HG03196 (cell line): ENCODE data around the gene CLDN9.

Experiments used
- ATAC-seq: cut with Tn5 transposase; IDR thresholded peaks from one replicate; pipeline ENCODE4 v1.9.1; 2021; ENCODE audit not compliant: unreplicated experiment

CLDN9 gene

DNA sequence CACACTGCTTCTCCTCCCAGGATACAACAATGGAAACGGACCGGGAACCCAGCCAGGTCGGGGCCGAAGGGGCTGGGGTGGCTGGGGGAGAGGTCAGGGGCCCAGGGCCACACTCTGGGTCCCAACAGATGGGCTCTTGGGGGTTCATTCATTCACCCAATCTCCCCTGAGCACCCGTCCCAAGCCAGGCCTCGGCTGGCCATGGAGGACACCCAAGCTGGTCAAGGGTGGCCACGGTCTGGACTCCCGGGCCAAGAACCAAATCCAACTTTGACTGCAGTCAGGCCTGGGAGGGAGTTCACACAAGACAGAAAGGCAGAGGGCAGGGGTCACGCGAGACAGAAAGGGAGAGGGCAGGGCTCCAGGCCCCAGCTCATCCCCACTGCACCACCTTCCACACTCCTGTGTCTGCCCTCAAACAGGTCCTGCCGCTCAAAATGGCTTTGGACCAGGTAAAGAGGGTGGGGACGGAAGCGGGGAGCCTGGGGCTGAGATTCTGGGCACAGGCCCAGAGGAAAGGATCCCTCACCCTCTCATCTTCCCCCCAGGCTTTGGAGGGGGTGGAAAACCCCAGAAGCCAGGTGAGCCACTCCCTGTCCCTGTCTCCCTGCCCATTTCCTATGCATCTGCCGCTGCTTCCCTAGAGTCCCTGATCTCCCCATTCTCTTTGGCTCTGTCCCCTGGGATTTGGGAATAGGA, 20.2 kb upstream of the CLDN9 start:
- ATAC-seq: no peak

DNA sequence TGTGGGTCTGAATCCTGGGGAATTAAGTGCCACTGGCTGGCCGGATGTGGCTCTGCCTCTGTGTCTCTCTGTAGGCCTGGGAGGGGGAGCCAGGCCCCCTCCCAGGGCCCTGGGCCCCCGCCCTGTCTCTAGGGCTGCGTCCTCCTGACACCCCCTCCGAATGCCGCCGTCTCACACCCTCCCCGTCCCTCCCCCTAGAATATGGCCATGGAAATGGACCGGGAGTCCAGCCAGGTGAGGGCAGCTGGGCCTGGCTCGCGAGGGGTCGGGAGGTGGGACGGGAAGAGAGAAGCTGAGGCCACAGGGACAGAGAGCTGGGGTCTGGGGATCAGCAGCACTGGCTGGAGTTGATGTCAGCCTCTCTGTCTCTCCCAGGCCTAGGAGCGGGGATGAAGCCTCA, 16.4 kb upstream of the CLDN9 start:
- no peak for ATAC-seq

- no peak for ATAC-seq
Observed at GRCh38 chr16:2999929-3000328, 12.8 kb upstream of the CLDN9 start.

DNA sequence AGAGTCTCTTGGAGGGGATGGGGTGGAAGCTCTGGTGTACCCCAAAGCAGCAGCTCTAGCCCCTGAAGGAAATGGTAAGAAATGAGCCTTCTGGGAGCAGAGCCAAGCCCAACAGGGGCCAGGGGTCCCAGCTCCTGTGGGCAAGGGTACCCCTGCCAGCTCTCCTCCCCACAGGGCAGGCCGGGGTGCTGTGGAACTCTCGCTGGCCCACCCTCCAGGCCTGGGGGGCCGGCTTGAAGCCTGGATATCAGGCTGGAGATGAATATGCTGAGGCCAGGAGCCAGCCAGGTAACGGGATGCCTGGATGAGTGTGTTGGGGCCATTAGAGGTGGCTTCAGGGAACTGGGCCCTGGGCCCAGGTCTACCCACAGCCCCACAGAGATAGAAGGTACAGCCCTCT, 12.2 kb upstream of the CLDN9 start:
- no peak for ATAC-seq

GRCh38 chr16:3001316-3001715, 11.4 kb upstream of the CLDN9 start:
- no peak for ATAC-seq

- peak; percentile 87 for ATAC-seq
Observed at GRCh38 chr16:3003582-3004270, 9.0 kb upstream of the CLDN9 start.

- peak; percentile 9 for ATAC-seq
Observed at GRCh38 chr16:3004319-3004718, 8.4 kb upstream of the CLDN9 start.

GRCh38 chr16:3004781-3005284, 7.9 kb upstream of the CLDN9 start:
- no peak for ATAC-seq

DNA sequence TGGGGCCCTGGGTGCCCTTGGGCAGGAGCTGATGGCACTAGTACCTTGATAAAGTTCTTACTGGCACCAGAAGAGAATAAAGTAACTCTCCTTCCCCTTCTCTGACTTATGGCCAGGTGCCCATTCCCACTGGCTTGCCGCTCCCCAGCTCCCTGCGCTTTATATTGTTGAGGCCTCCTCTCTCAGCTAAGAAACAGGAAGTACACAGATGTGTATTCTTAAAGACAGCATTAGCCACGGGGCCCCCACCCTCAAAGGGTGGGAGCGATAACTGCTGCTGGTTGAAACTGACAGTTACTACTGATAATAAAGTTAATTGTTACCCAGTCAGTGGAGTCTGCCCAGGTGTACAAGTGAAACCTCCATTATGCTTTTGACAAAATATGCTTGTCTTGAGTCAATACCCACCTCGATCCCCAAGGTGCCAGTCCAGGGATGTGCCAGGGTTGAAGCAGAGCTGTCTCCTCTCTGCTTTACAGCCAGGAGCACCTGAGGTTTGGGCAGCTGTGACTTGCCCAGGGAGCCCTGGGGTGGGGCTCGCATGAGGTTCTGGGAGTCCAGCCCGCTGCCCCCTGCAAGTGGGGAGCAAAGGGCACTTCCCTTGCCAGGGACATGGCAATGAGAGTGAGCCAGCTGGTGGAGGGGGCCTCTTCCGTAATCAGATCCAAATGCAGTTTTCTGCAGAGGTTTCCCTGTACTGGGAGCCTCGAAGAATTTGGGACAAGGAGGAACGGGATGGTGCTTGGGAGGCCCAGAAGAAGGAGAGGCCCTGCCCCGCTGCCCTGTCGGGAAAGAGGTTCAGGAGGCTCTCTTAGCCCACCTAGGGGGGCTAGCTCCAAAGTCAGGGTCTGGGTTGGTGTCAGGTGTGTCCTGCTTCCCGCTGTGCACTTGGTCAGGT, 5.4 kb upstream of the CLDN9 start:
- no peak for ATAC-seq

DNA sequence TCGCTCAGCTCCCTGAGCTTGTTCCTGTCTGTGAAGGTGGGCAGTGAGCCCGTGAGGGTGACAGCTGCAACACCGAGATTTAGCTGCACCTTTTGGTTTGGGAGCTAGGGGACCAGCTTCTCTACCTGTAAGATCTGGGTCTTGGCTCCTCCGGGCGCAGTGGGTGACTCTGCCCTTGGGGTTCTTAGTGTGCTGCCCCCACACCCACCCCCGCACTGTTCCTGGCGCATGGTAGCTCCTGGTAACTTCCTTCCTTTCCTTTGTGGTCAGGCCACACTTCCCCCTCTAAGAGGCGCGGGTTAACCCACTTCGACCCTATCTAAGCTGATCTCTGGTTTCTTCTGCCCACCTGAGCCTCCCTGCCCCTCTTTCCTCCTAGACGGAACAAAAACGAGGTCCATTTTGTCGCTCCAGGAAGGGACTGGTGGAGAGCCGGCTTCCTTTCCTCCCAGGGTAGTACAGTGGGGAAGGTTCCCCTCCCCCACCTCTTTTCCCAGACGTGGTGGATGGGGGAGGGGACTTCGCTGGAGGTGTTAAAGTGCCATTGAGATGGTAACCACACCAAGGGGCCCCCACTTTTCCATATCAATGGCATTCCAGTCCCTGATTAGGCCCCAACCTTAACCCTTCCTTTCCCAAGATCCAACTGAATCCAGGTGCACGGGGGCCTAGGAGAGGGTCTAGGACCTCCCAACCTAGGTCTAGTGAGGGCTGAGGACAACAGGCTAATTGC, 4.6 kb upstream of the CLDN9 start:
- ATAC-seq: no peak

GRCh38 chr16:3008690-3009037, 4.1 kb upstream of the CLDN9 start:
- ATAC-seq: no peak

DNA sequence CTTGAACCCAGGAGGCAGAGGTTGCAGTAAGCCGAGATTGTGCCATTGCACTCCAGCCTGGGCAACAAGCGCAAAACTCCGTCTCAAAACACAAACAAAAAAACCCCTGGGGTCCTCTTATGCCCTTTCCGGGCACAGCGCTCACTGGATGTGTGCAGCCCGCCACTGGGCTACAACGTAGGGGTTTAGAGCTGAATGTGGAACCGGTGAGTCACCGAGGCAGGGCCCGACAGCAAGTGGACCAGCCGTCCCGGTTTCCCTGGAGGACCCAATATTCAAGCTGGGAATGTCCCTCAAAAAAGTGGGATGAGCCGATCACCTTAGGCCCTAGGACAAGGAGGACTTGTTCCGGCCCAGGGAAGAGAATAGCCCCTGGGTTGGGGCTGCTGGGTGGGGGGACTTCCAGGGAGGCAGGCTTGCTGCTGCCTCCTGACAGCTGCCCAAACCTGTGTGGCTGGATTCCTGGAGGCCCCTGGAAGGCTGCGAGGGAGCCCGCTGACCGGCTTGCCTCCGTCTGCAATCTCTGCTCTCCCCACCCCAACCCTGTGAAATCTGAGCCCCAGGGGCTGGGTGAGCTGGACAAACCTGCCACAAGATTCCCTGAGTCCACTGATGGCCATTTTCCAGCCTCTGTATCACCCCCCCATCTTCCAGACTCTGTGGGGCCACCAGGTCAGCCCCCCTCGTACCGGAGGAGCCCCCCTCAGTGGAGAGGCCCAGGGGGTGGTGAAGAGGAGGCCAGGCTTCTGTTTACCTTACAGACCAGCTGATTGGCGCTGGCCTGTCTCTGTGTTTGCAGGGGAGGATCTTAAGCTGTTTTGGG, 2.9 kb upstream of the CLDN9 start:
- no peak for ATAC-seq

- ATAC-seq: no peak
Observed at GRCh38 chr16:3010510-3010909, 2.2 kb upstream of the CLDN9 start.

DNA sequence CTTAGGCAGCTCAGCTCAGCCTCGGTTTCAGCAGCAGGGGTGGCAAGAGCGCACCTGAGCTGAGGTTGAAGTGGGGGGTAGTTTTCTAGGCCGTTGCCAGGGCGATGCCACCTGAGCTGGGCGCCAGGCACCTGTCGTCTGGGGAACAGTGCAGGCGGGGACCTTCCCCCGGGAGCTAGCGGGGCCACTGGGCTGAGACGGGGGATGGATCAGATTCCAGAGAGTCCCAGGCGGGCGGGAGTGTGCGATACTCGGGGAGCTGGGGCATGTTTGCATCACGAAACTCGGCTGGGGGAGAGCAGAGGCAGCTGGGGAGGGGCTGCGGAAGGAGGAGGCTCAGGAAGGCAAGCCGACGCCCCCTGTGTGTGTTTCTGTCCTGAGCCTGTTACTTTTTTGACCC, 477 bp upstream of the CLDN9 start:
- no peak for ATAC-seq

DNA sequence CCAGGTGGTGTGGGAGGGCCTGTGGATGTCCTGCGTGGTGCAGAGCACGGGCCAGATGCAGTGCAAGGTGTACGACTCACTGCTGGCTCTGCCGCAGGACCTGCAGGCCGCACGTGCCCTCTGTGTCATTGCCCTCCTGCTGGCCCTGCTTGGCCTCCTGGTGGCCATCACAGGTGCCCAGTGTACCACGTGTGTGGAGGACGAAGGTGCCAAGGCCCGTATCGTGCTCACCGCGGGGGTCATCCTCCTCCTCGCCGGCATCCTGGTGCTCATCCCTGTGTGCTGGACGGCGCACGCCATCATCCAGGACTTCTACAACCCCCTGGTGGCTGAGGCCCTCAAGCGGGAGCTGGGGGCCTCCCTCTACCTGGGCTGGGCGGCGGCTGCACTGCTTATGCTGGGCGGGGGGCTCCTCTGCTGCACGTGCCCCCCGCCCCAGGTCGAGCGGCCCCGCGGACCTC, 798 bp downstream of the CLDN9 start:
- no peak for ATAC-seq

DNA sequence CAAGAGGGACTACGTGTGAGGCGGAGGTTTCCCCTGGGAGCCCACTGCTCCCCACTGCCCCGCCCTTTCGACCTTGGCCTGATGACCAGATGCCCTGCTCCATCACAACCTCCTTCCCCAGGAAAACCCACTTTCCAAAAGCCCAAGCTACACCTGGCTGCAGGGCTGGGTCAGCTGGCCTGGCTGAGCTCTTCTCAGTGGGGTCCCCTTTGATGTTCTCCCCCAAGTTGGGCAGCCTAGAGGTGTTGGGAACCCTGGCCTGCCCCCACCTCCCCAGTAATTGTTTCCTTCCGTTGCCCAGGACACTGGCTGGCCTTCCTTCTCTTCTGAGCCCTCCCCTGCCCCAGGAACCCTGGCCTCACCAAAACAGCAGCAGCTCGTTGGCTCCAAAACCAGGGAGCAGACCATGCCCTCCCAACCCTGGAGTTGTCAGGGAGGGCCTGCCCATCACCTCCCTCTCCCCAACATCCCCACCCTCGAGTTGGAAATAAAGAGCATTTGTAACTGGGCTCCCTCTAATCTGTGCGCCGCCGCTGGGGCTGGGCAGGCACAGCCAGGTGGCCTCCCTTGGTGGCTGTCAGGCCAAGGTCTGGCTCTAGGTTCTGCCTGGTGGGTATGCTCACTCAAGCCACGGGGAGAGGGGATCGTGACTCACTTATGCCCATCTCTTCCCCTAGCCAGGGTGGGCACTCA, 1.4 kb downstream of the CLDN9 start:
- ATAC-seq: no peak

GRCh38 chr16:3014971-3015370, 2.2 kb downstream of the CLDN9 start:
- ATAC-seq: no peak

DNA sequence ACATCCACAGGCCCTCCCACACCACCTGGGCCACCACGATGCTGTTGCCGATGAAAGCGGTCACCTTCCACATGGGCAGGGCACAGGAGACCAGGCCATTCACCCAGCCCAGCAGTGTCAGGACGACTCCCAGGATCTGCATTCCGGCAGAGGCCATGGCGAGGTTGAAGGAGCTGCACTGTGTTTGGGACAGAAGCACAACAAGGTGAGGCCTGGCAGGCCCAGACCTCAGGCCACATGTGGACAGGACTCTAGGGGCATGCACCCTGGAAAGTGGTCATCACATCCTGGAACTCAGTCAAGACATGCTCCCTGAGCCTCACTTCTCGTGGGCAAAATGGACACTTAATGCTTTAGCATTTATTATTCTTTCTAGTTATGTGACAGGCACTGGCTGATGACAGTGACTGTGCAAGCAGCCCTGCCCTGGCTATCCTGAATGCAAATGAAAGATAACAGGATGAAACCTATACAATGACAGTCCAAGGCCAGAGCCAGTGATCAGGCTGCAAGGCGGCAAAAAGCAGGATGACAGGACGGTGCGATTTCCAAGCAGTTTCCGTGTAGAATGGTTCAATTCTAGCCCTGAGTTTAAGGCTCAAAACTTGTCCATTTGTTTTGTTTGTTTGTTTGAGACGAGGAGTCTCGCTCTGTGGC, 3.3 kb downstream of the CLDN9 start:
- ATAC-seq: no peak

- no peak for ATAC-seq
Observed at GRCh38 chr16:3017344-3017743, 4.6 kb downstream of the CLDN9 start.
